CD4-positive, alpha-beta T cell treated with Interleukin-17A for 1 hour (primary cell): ENCODE measurements around the gene CNPY2.
A peak's percentile ranks its signal among the peaks of the same experiment; 100 is the strongest.
"Not testable (repeated sequence)": the region's sequence is repeated elsewhere in the genome, so short reads cannot be mapped to it uniquely, and the experiment has no call there.

Source experiments
- DNase-seq: peaks from one replicate; pipeline ENCODE4 v3.0.0-alpha.2; 2020

The CNPY2 gene

DNA sequence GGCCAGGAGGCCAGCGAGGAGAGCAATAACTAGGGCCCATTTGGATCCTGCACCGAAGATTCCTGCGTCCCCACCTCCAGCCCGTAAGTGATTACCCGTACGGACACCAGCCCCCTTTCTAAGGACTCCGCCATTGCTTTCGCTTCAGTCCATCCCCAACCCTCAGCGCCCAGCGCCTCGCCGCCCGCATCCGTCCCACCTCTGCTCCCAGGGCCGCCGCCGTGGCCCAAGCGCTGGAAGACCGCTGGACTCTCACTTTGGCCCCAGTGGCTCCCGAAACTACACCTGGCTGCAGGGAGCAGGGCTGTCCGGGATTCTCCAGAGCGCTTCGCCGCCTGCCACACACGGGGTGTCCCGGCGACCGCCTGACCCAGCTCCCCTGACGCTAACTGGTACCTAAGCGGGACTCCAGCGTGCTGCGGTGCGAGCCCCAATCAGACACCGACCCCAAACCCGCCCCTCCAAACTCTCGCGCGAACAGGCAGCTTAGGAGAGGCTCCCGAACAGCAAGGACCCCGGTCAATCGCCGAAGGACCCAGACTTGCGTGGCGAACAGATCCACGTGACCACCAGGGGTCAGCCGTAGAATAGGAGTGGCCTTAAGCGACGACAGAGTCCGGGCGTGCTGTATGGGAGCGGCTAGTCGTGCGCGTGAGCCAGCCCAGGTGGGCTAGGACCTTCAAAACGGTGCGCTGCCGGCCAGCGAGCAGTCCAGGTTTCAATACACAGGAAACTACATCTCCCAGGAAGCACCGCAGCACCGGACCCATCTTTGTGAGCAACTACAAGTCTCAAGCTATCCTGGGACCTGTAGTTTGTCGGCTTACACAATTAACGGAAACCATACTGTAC is at the start of gene CNPY2:
Gene CNPY2, minus strand, starts transcription at position 367 of the 852 bp plus-strand sequence. CDS start 771 bp downstream, outside the sequence.
- peak; percentile 96 for DNase-seq

DNA sequence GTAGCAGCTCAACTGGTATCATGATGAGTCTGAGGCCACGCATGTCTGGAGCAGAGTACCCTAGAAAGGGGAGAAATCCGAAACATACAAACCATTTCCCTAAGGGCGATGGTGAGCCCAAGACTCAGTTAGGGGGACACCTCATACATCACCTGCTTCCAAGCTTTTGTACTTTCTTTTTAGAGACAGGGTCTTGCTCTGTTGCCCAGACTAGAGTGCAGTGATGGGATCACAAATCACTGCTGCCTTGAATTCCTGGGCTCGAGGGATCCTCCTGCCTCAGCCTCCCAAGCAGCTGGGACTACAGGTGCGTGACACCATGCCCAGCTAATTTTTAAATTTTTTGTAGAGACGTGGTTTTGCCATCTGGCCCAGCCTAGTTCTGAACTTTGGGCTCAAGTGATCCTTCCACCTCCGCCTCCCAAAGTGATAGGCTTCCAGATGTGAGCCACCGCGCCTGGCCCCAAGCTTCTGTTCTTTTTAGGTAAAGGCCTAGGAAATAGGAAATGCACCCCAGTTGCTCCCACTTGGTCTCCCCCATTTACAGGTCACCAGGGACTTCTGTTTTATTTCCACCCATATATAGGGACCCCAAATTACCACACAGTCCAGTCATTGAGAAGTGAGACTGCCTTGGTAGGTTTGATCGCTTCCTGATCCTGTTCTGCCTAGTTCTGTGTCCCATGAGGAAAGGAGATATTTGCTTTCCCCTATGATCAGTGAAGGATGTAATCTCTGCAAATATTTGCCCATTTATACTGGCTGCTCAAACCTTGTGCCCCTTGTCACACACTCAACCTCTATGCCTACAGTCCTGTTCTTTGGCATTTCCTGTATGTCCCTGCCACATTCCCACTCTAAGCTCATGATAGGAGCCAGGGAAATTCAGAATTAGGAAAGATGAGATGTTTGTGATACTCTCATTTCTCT is 46.6 kb upstream of the CNPY2 start, which contains the start of gene APOF:
Gene APOF, minus strand, starts transcription at position 728 of the 930 bp plus-strand sequence. Its CDS starts 112 bp downstream, at position 616.
- no peak for DNase-seq

DNA sequence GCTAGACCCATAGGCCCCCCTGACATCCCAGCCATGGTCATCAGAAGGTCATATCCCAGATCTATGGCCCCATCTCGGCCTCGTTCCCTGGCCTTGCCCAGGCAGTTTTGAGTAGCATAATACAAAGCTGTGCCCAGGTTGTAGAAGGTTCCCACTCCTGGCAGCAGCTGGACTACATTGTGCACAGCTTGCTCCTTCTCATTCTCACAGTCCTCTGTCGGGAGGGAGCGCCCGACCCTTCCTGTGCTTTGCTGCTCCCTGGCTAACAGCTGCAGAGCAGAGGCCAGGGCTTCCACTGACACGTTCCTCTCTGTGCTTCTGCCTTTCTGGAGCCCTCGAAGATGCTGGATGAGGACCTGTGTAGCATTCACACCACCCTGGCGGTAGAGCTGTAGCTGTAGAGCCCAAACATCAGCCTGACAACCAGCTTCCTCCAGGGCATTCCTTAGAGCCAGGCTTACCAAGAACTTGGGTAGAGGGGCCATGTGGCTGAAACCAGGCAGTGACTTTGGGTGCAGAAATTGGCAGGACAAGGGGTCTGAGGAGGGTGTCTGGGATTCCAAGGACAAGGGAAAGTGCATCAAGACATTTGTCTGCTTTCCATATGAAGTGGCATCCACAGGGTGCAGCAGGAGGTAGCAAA is 45.8 kb upstream of the CNPY2 start:
- DNase-seq: no peak

DNA sequence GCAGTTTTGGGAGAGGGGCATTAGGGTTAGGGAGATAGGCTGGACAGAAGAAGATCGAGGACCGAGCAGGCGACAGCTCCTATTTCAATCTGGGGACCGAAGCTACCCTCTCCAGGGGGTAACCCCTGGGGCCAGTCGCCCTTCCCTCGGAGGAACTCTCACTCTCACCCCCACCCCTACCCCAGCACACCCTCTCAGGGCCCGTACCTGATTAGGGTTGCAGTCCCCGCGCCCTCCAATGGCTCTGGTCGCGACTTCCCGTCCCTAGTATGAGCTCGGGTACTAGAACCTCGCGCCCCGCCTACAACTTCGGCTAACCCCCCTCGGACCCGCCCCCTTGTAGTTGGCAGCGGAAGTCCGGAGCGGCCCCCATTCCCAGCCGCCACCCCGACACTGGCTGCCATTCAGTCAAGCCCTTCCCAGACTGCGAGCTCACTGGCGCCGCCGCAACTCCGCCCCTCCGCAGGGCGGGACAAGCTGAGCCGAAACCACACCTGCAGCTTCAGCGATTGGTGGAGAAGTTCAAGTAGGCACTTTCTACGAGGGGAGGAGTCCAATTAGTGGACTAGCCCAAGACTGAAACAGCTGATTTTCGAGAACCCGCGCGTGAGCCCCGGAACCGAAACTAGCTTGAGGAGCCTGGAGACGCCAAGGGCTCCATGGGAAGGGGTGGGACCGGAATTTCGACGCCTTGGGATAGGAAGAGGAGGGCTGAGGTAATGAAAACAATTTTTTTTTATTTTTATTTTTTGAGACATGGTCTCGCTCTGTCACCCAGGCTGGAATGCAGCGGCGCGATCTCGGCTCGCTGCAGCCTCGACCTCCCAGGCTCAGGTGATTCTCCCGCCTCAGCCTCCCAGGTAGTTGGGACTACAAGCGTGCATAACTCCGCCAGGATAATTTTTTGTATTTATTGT is 44.3 kb upstream of the CNPY2 start, which contains the start of gene STAT2:
Gene STAT2, minus strand, starts transcription at position 257 of the 917 bp plus-strand sequence. CDS start 3,536 bp downstream, outside the sequence.
- DNase-seq: peak; percentile 100

DNA sequence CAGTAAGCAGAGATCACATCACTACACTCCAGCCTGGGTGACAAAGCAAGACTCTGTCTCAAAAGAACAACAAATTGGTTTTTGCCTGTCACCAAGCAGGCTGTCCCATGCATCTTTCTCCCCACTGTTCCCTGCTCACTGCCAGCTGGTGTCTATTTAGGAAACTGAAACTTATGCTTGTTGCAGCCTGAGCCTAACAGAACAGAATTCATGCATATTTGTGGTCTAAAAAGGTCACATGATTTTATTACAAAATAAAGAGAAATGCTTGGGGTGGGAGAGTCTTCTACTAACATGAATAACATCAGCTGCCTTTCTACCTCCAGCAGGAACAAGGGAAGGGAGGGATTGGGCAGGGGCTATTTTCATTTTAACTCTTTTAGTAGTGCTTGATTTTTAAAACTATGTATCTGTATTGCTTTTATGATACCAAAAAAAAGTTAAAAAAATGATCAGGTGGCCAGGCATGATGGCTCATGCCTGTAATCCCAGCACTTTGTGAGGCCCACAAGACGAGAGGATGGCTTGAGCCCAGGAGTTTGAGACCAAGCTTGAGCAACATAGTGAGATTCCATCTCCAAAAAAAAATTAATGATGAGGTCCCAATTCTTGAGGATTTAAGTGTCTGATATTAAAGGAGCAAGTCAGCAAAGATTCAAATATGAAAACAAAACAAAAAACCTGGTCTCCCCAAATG is 43.2 kb upstream of the CNPY2 start:
- peak; percentile 15 for DNase-seq

DNA sequence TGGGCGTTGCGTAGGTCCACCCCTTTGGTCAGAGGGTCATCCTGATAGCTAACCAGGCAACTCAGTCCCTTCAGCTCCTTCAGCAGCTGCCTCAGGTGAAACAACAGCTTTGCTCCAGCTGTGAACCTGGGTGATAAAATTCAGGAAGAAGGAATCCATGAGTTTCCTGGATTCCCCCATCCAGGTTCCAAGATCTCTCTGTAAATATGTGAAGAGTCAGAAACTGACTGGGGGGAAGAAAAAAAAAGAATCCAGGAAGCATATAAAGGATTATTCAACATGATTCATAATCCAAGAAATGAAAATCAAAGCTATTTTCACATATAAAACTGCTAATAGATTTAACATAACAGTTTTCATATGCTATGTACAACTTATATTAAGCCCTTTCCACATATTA is 35.5 kb upstream of the CNPY2 start:
- no peak for DNase-seq

DNA sequence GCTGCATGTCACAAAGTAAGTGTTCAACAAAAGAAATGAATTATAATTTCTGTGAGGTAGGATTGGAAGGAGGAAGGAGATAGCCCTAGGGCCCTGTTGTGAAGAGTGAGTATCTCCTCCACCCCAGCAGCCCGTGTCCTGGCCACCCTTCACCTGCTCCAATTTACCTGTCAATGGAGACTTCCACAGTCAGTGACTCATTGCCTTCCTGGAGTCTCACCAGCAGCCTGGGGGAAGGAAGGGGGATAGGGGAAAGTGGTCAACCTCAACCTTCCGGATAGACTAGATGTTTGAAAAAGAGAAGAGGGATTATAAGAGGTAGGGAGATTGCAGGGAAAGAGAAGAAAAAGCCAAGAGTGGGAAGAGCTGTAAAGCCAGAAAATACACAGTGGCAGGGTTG is 34.9 kb upstream of the CNPY2 start:
- no peak for DNase-seq

DNA sequence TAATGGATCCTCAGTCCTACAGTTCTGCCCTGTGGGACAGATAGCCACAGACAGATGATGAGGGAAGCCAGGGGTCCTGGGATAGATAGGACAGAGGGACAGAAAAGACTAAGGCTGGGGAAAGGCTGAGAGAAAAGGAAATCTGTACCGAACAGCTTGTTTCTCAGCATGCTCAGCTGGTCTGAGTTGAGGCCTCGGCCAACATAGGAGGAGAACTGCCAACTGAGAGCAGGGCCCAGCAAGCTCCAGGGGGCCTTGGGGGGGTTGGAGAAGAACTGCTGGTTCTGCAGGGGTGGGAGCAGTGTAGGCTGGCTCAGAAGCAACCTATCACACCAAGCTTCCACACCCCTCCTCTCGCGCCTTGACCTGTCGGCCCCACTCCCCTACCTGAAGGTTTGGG is 33.0 kb upstream of the CNPY2 start:
- no peak for DNase-seq

DNA sequence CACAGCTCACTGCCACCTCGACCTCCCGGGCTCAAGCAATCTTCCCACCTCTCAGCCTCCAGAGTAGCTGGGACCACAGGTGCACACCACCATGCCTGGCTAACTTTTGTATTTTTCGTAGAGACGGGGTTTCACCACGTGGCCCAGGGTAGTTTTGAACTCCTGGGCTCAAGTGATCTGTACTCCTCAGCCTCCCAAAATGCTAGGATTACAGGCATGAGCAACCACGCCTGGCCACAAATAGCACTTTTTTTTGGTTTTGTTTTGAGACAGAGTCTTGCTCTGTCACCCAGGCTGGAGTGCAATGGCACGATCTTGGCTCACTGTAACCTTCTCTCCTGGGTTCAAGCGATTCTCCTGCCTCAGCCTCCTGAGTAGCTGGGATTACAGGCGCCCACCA is 31.5 kb upstream of the CNPY2 start:
- DNase-seq: not testable (repeated sequence)

DNA sequence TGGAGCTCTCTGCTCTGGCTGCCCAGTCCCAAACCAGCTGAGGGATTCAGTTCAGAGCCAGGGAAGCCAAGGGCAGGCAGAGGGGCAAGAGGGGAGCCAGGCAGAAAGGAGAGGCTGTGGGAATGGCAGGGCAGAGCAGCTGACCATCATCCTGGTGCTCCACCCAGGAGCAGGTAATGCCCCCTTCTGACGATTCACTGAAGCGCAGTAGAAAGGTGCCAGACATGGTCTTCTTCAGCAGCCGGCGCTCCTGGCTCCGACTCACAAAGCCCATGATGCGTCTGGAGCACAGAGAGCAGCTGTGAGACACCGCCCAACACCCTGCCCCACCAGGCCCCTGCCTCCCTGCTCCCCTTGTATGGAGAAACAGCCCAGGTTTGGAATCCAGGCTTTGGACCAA is 30.9 kb upstream of the CNPY2 start:
- DNase-seq: peak; percentile 27

DNA sequence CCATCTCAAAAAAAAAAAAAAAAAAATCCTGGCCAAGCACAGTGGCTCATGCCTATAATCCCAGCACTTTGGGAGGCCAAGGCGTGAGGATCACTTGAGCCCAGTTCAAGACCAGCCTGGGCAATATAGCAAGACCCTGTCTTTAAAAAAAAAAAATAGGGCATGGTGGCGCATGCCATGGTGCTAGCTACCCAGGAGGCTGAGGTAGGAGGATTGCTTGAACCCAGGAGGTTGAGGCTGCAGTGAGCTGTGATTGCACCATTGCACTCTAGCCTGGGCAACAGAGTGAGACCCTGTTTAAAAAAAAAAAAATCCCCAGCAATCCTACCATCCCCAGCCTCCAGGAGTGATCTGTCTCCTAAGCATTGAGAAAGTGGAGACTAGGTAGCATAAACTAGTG is 26.5 kb upstream of the CNPY2 start:
- DNase-seq: not testable (repeated sequence)

DNA sequence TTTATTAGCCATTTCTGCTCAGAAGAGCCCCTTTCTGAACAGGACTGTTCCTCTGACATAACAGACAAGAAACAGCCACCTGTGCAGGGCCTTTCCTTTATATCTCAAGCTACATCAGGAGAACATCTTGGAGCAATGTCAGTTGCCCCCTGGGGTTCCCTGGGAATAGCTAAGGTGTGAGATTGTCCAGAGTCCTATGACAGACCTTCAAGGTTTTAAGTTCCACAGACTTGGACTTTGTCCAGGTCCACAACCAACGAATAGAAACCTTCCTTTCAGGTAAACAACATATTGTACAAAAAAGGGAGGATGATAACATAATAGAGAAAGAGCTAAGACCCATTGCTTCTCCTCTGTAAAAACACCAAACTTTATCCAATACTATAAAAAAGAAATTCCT is 25.8 kb upstream of the CNPY2 start:
- DNase-seq: no peak

DNA sequence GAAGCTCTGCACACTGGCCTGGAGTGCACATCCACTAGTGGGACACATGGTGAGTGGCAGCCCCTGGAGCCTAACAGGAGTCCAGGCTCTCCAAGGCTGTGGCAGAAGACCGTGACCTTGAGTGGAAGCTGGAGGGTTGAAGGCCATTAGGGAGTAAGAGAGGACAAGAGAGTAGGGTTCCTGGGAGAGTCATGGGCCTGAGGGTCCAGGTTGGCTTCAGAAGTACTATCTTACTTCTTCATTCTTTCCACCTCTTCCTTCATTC is 23.3 kb upstream of the CNPY2 start:
- no peak for DNase-seq

DNA sequence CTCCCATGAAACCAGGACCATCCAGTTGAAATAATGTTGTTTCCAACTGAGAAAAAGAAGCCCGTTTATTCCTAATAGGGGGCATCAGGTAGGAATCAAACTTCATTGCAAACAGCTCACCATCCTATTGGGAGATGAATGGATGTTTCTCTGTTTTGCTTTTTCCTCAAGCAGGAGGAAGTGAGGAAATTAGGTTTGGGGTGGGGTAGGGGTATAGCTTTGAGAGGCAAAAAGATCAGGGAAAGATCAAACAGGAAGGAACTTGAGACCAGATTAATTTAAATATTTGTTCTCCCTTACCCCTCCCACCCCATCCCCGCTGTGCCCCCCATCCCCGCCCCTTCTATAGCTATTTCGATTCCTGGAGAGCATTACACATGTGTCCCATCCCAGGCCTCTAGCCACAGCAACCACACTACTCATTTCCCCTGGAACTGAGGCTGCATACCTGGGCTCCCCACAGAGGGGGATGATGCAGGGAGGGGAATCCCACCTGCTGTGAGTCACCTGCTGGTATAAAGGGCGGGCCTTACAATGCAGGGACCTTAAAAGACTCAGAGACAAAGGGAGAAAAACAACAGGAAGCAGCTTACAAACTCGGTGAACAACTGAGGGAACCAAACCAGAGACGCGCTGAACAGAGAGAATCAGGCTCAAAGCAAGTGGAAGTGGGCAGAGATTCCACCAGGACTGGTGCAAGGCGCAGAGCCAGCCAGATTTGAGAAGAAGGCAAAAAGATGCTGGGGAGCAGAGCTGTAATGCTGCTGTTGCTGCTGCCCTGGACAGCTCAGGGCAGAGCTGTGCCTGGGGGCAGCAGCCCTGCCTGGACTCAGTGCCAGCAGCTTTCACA is 22.7 kb upstream of the CNPY2 start, which contains the start of gene IL23A:
Gene IL23A, plus strand, starts transcription at position 577 of the 850 bp plus-strand sequence. Its CDS starts 161 bp downstream, at position 738.
- peak; percentile 94 for DNase-seq

DNA sequence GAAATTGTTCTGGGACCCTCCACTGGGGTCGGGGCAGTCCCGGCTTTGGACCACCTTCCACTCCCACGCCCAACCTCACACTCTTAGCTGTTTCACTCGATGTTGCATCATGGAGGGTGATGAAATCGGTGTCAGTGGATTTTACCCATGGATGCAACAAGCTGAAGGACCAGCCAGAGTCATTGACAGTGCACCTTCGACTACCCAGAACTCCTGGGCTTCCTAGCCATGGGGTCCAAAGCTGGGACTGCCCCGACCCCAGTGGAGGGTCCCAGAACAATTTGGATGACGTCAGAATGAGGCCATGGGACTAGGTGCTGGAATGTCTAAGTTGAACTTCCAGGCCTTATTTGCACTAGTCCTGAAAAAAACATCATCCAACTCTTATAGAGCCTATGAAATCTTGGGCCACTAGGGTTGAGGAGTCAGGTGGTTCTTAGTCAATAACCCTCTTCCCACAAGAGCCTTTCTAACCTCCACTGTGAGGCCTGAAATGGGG is 22.0 kb upstream of the CNPY2 start:
- DNase-seq: no peak

DNA sequence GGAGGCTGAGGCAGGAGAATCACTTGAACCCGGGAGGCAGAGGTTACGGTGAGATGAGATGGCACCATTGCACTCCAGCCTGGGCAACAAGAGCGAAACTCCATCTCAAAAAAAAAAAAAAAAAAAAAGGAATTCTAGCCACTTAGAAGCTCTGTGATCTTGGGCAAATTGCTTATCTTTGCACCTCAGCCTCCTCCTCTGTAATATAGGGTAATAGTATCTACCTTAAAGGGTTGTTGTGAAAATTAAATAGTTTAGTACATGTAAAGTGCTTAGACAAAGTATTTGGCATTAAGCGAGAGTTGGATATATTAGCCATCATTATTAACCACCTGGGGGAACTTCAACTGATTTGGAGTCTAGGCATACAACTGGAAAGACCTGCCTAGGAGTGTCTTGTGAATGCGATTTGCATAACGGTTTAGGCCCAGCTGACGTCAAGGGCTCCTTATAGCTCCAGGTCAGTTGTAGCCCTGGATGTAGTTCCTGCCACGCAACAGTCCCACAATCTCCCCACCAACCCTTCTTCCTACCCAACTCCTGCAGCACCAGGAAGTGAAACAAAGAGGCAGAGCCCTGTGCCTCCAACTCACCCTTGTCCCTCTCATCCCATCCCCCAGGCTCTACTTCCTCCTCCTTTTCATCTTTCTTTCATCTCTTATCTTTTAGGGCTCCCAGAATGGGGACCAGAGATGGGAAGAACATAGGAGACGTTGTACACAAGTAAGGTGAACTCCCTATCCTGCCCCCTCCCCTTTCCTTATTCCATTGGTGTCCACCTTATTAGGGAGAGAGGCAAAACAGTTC is 20.8 kb upstream of the CNPY2 start:
- peak; percentile 11 for DNase-seq

DNA sequence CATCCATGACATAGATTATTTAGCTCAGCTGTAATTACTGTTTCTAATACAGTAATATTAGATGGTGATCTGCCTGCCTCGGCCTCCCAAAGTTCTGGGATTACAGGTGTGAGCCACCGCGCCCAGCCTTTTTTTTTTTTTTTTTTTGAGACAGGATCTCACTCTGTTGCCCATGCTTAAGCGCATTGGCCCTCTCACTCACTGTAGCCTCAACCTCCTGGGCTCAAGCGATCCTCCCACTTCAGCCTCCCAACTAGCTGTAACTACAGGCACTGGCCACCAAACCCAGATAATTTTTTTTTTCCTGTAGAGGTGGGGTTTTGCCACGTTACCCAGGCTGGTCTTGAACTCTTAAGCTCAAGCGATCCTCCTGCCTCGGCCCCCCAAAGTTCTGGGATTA is 19.7 kb upstream of the CNPY2 start:
- DNase-seq: not testable (repeated sequence)

DNA sequence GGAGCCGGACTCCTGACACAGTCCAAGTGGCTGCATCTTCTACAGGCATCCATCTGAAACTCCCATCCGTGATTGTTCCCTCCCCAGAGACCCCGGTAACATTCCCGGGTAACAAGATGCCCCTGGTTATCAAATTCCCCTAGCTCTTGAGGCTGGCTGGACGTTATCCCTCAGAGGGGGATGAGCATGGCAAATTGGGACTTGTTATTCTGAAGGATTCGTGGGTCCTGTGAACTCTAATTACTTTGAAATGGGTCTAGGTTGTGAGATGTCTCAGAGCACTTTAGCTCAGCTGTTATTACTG is 18.7 kb upstream of the CNPY2 start:
- no peak for DNase-seq
